HepG2 (cell line): ENCODE results near the gene MACROD2. TPM values are rescaled to one million over a fixed set of nuclear protein-coding genes. Genes with fewer than 3 reads are reported as not detected.

Source experiments
- ATAC-seq: fragments of 200-7000 bp; cut with Tn5 transposase; 3 replicates; pipeline ENCODE4 v1.9.1; 2020; ENCODE audit warnings: mild to moderate bottlenecking, moderate library complexity
- BruUV-seq: library from RNA; stranded (reverse); fragments of 400-500 nt; replicated peaks from 2 replicates; lab custom pipeline; 2021; lab: Mats Ljungman, UMichigan
- CTCF ChIA-PET: fragments of 300-600 bp; formaldehyde crosslinking; extraction: SDS; loops from one replicate; lab custom pipeline; 2021; ENCODE audit warnings: low total read pairs, inconsistent platforms, low intra/inter-chr PET ratio; lab: Yijun Ruan, JAX
- POLR2A ChIA-PET: fragments of 350-600 bp; sonication (Branson Sonifier 250); formaldehyde crosslinking; loops from one replicate; lab custom pipeline; 2020; ENCODE audit warnings: antibody characterized with exemption, inconsistent platforms; lab: Yijun Ruan, JAX
- DNase-seq: peaks from one replicate; pipeline ENCODE4 v3.0.0-alpha.2; 2015; ENCODE audit warnings: low spot score
- FAIRE-seq: peaks from 3 replicates; lab custom pipeline; 2011; peaks lifted over from hg19 to GRCh38; lab: Jason Lieb, UNC
- H2AFZ ChIP-seq: one replicate; pipeline ENCODE4 v1.6.1; 2011; ENCODE audit warnings: low read length, inconsistent platforms
- H3K27ac ChIP-seq: fragments of 300-600 bp; 3 replicates; pipeline ENCODE4 v1.8.0; 2011; ENCODE audit warnings: mixed run types, mild to moderate bottlenecking, mixed read lengths, low read length, inconsistent platforms; ENCODE audit not compliant: insufficient read depth; ENCODE audit errors: extremely low read length
- H3K27me3 ChIP-seq, 2 experiments: fragments of 200-600 bp in 1 of 2; 2 replicates in 1 of 2; 3 replicates in 1 of 2; pipeline versions ENCODE4 v1.6.0 to v1.8.0; 2011; ENCODE audit warnings: low read length in 2 of 2, mild to moderate bottlenecking in 2 of 2, moderate library complexity in 2 of 2, inconsistent platforms in 1 of 2; ENCODE audit not compliant: insufficient read depth in 2 of 2, control insufficient read depth in 1 of 2
- H3K36me3 ChIP-seq, 2 experiments: fragments of 200-600 bp in 1 of 2; replicated peaks in 1 of 2; 2 replicates in 1 of 2; 3 replicates in 1 of 2; pipeline versions ENCODE4 v1.5.1 to v1.8.0; 2011; ENCODE audit warnings: low read length in 2 of 2, inconsistent platforms in 1 of 2; ENCODE audit not compliant: insufficient read depth in 2 of 2, control insufficient read depth in 1 of 2
- H3K4me1 ChIP-seq: 2 replicates; pipeline ENCODE4 v1.5.1; 2012; ENCODE audit warnings: low read length, inconsistent platforms; ENCODE audit not compliant: insufficient read depth
- H3K4me2 ChIP-seq: 2 replicates; pipeline ENCODE4 v1.6.0; 2011; ENCODE audit warnings: low read depth, low read length, inconsistent platforms
- H3K4me3 ChIP-seq, 3 experiments: fragments of 200-600 bp in 1 of 3; sonication (generic), shearing (Covaris generic) in 1 of 3; replicated peaks in 1 of 3; 2 replicates each; pipeline ENCODE4 v1.5.1; 2011 to 2016; ENCODE audit warnings: low read length in 3 of 3, inconsistent platforms in 2 of 3, low read depth in 2 of 3, mild to moderate bottlenecking in 2 of 3, control low read depth in 1 of 3, mixed read lengths in 1 of 3; ENCODE audit not compliant: insufficient read depth in 1 of 3
- H3K79me2 ChIP-seq: one replicate; pipeline ENCODE4 v1.6.1; 2011; ENCODE audit warnings: low read length, inconsistent platforms; ENCODE audit not compliant: insufficient read depth
- H3K9ac ChIP-seq: 2 replicates; pipeline ENCODE4 v1.6.0; 2011; ENCODE audit warnings: mild to moderate bottlenecking, low read depth, low read length, inconsistent platforms; ENCODE audit not compliant: insufficient read depth
- H3K9me3 ChIP-seq: 2 replicates; pipeline ENCODE4 v1.5.1; 2012; ENCODE audit warnings: mild to moderate bottlenecking, low read length
- H4K20me1 ChIP-seq: 2 replicates; pipeline ENCODE4 v1.6.0; 2011; ENCODE audit warnings: inconsistent platforms, mild to moderate bottlenecking, low read length, moderate library complexity; ENCODE audit not compliant: insufficient read depth
- GLI4 ChIP-seq: sonication (generic); formaldehyde crosslinking; IDR thresholded peaks from 2 replicates; pipeline ENCODE4 v1.5.1; 2020; ENCODE audit warnings: missing genetic modification reagents, mild to moderate bottlenecking, moderate library complexity, borderline replicate concordance
- KAT2B ChIP-seq: fragments of 150-350 bp; IDR thresholded peaks from 2 replicates; pipeline ENCODE4 v1.6.1; 2014; ENCODE audit warnings: low read depth, low read length, borderline replicate concordance
- NFE2L2 ChIP-seq: fragments of 150-350 bp; IDR thresholded peaks from 2 replicates; pipeline ENCODE4 v1.6.1; 2014; ENCODE audit warnings: low read length
- TAF1 ChIP-seq: sonication (generic); formaldehyde crosslinking; IDR thresholded peaks from 2 replicates; pipeline ENCODE4 v1.4.0; 2020; ENCODE audit warnings: missing genetic modification reagents
- ZNF101 ChIP-seq: sonication (generic); formaldehyde crosslinking; IDR thresholded peaks from 2 replicates; pipeline ENCODE4 v1.4.0; 2020; ENCODE audit warnings: mild to moderate bottlenecking, low read depth, missing genetic modification reagents, borderline replicate concordance
- ZNF143 ChIP-seq: sonication (generic); formaldehyde crosslinking; IDR thresholded peaks from 2 replicates; pipeline ENCODE4 v1.4.0; 2020; ENCODE audit warnings: missing genetic modification reagents
- ZNF790 ChIP-seq: sonication (generic); formaldehyde crosslinking; IDR thresholded peaks from 2 replicates; pipeline ENCODE4 v1.8.0; 2022; ENCODE audit warnings: missing genetic modification reagents, mild to moderate bottlenecking, borderline replicate concordance
- WGBS: methylation state at CpG from one replicate; pipeline ENCODE4 v1.1.6; 2017; ENCODE audit warnings: low lambda C conversion rate; 5-methylcytosine and 5-hydroxymethylcytosine counted together
- in situ Hi-C: cut with HindIII; loops from 2 replicates; pipeline ENCODE4 v1.10.0; 2017; ENCODE audit warnings: low pct_unique_long_range_greater_than_20kb; ENCODE audit not compliant: extremely low pct_ligation_motif_present
- intact Hi-C: fragments of 100-400 bp; cut with micrococcal nuclease; formaldehyde crosslinking; loops from one replicate; pipeline ENCODE4 v1.10.0; 2022; ENCODE audit not compliant: unreplicated experiment
- polyA plus RNA-seq, 8 experiments: library from polyadenylated mRNA; depleted of rRNA in 3 of 8; stranded (reverse) in 7 of 8; unstranded in 1 of 8; fragments of >200 nt; fragmentation: Illumina TruSeq in 4 of 8; extraction: Trizol in 4 of 8; gene quantifications; 2 replicates each; pipeline versions ENCODE4 v1.2.1 to v1.2.3, GENCODE V29; 2011 to 2016; ENCODE audit warnings: low read depth in 4 of 8, missing spikeins in 1 of 8, mixed read lengths in 1 of 8; ENCODE audit not compliant: insufficient read depth in 1 of 8
- total RNA-seq, 5 experiments: library from RNA; depleted of rRNA; stranded (reverse); fragments of >200 nt; fragmentation: Illumina TruSeq; extraction: Trizol; gene quantifications; 2 replicates each; pipeline ENCODE4 v1.2.3, GENCODE V29; 2016; ENCODE audit warnings: low read depth in 1 of 5
- TF ChIP-seq, protein P1 (sequence below): IDR thresholded peaks from 2 replicates; pipeline ENCODE4 v1.6.1; 2016; ENCODE audit warnings: missing genetic modification reagents, missing compliant biosample characterization
- TF ChIP-seq, protein P2 (sequence below), 2 experiments: sonication (generic) in 1 of 2; formaldehyde crosslinking in 1 of 2; IDR thresholded peaks; 2 replicates each; pipeline versions ENCODE4 v1.6.1 to v1.9.0; 2014 to 2022; ENCODE audit warnings: antibody characterized with exemption in 1 of 2, borderline replicate concordance in 1 of 2, inconsistent platforms in 1 of 2, low read depth in 1 of 2, missing genetic modification reagents in 1 of 2
- TF ChIP-seq, protein P3 (sequence below): sonication (generic); formaldehyde crosslinking; IDR thresholded peaks from 2 replicates; pipeline ENCODE4 v1.4.0; 2020; ENCODE audit warnings: mild to moderate bottlenecking, missing genetic modification reagents
- TF ChIP-seq, protein P4 (sequence below): sonication (generic); formaldehyde crosslinking; IDR thresholded peaks from 2 replicates; pipeline ENCODE4 v1.8.0; 2022; ENCODE audit warnings: missing genetic modification reagents, low read depth, mild to moderate bottlenecking, borderline replicate concordance

The MACROD2 gene
- total and polyA plus RNA-seq, 2 of the 13 experiments (the other 11 are each of a cell fraction or from before 2014, with no cell fraction given) = 0.13 to 0.51 TPM

DNA sequence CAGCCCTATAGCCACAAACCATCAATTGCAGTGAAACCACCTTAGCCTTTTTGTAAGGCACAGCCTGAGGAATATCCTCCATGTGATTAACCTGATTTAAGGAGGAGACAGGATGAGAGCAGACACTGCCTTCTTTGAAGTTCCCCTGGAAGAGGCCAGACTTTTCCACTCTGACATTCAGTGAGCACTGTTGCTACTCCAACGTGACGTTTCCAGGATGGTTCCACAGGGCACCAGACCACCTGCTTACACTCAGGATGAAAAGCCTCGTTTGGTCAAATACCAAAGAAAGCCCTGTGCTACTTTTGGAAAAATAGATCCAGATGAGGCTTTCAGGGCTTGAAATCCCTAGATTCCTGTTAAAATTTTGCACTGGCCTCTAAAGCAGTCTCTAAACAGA is 1444.2 kb downstream of the MACROD2 start:
- WGBS = 0% methylated on average over 3 of the region's 3 CpGs
- Histone ChIP-seq H3K4me2 (no peak overlapping the region), H3K4me3 (no peak overlapping the region), H3K9ac (no peak overlapping the region), H3K27me3 (no peaks in the 10 kb centered on the region), H3K27ac (no peak overlapping the region), H2AFZ (no peak overlapping the region), H3K36me3 (no peaks in the 10 kb centered on the region), H3K4me1 (no peaks in the 10 kb centered on the region), H3K9me3 (peaks cover 94% of the 10 kb centered on the region), H3K79me2 (no peaks in the 10 kb centered on the region), H4K20me1 (no peaks in the 10 kb centered on the region)
- CTCF ChIA-PET = no interaction called here
- in situ Hi-C loops = no loop called here
- FAIRE-seq = no peak
- intact Hi-C loops = no loop called here
- POLR2A ChIA-PET = no interaction called here
- ATAC-seq = no peak
- DNase-seq = no peak
- BruUV-seq = no TSS peak
- TF ChIP-seq, protein P1, sequence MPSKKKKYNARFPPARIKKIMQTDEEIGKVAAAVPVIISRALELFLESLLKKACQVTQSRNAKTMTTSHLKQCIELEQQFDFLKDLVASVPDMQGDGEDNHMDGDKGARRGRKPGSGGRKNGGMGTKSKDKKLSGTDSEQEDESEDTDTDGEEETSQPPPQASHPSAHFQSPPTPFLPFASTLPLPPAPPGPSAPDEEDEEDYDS (CRISPR knock-in tag) = no peak
- TF ChIP-seq NFE2L2 (no peak), ZNF790 (CRISPR knock-in tag) (no peak), KAT2B (no peak), ZNF101 (CRISPR knock-in tag) (no peak), GLI4 (no peak), TAF1 (CRISPR knock-in tag) (no peak), ZNF143 (no peak)
- TF ChIP-seq, protein P2, sequence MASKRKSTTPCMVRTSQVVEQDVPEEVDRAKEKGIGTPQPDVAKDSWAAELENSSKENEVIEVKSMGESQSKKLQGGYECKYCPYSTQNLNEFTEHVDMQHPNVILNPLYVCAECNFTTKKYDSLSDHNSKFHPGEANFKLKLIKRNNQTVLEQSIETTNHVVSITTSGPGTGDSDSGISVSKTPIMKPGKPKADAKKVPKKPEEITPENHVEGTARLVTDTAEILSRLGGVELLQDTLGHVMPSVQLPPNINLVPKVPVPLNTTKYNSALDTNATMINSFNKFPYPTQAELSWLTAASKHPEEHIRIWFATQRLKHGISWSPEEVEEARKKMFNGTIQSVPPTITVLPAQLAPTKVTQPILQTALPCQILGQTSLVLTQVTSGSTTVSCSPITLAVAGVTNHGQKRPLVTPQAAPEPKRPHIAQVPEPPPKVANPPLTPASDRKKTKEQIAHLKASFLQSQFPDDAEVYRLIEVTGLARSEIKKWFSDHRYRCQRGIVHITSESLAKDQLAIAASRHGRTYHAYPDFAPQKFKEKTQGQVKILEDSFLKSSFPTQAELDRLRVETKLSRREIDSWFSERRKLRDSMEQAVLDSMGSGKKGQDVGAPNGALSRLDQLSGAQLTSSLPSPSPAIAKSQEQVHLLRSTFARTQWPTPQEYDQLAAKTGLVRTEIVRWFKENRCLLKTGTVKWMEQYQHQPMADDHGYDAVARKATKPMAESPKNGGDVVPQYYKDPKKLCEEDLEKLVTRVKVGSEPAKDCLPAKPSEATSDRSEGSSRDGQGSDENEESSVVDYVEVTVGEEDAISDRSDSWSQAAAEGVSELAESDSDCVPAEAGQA (IDR thresholded peaks at IDR 0.05; ENCODE audit: low read depth) = no peak
- TF ChIP-seq, protein P2 (CRISPR knock-in tag; IDR thresholded peaks at IDR 0.05; ENCODE audit: borderline replicate concordance) = no peak
- TF ChIP-seq, protein P3, sequence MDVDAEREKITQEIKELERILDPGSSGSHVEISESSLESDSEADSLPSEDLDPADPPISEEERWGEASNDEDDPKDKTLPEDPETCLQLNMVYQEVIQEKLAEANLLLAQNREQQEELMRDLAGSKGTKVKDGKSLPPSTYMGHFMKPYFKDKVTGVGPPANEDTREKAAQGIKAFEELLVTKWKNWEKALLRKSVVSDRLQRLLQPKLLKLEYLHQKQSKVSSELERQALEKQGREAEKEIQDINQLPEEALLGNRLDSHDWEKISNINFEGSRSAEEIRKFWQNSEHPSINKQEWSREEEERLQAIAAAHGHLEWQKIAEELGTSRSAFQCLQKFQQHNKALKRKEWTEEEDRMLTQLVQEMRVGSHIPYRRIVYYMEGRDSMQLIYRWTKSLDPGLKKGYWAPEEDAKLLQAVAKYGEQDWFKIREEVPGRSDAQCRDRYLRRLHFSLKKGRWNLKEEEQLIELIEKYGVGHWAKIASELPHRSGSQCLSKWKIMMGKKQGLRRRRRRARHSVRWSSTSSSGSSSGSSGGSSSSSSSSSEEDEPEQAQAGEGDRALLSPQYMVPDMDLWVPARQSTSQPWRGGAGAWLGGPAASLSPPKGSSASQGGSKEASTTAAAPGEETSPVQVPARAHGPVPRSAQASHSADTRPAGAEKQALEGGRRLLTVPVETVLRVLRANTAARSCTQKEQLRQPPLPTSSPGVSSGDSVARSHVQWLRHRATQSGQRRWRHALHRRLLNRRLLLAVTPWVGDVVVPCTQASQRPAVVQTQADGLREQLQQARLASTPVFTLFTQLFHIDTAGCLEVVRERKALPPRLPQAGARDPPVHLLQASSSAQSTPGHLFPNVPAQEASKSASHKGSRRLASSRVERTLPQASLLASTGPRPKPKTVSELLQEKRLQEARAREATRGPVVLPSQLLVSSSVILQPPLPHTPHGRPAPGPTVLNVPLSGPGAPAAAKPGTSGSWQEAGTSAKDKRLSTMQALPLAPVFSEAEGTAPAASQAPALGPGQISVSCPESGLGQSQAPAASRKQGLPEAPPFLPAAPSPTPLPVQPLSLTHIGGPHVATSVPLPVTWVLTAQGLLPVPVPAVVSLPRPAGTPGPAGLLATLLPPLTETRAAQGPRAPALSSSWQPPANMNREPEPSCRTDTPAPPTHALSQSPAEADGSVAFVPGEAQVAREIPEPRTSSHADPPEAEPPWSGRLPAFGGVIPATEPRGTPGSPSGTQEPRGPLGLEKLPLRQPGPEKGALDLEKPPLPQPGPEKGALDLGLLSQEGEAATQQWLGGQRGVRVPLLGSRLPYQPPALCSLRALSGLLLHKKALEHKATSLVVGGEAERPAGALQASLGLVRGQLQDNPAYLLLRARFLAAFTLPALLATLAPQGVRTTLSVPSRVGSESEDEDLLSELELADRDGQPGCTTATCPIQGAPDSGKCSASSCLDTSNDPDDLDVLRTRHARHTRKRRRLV (CRISPR knock-in tag) = no peak
- TF ChIP-seq, protein P4, sequence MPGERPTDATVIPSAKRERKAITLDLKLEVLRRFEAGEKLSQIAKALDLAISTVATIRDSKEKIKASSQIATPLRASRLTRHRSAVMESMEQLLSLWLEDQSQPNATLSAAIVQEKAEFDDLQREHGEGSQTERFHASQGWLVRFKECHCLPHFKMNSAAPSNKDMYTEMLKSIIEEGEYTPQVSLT (CRISPR knock-in tag) = no peak
